ENCODE data around the gene ZNHIT3.
"Not testable (repeated sequence)": the region's sequence is repeated elsewhere in the genome, so short reads cannot be mapped to it uniquely, and the experiment has no call there.

DNA sequence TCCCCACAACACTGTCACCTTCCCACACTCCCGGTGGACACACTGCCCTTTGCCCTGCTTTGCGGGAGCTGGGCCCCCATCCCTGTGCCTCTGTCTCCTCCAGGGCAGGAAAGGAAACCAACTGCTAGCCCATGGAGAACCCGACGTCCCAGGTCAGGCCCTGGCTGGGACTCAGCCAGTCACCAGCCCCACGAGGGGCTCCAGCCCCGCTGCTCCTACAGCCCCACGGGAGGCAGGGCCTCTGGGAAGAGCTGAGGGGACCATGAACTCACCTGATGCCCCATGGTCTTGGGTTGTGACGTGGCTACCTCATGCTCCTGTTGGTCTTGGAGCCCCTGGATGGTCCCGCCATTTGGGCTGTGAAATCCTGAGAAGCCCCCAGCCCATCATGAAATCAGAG is 33.6 kb upstream of the ZNHIT3 start:
- not testable (repeated sequence) for TF ChIP-seq CTCF (conservative IDR thresholded peaks at IDR 0.05; ENCODE audit: low read depth in 2 of 2); EZH2 (IDR thresholded peaks at IDR 0.05; ENCODE audit: low read depth, unreplicated experiment)
- TF ChIP-seq, protein P1, sequence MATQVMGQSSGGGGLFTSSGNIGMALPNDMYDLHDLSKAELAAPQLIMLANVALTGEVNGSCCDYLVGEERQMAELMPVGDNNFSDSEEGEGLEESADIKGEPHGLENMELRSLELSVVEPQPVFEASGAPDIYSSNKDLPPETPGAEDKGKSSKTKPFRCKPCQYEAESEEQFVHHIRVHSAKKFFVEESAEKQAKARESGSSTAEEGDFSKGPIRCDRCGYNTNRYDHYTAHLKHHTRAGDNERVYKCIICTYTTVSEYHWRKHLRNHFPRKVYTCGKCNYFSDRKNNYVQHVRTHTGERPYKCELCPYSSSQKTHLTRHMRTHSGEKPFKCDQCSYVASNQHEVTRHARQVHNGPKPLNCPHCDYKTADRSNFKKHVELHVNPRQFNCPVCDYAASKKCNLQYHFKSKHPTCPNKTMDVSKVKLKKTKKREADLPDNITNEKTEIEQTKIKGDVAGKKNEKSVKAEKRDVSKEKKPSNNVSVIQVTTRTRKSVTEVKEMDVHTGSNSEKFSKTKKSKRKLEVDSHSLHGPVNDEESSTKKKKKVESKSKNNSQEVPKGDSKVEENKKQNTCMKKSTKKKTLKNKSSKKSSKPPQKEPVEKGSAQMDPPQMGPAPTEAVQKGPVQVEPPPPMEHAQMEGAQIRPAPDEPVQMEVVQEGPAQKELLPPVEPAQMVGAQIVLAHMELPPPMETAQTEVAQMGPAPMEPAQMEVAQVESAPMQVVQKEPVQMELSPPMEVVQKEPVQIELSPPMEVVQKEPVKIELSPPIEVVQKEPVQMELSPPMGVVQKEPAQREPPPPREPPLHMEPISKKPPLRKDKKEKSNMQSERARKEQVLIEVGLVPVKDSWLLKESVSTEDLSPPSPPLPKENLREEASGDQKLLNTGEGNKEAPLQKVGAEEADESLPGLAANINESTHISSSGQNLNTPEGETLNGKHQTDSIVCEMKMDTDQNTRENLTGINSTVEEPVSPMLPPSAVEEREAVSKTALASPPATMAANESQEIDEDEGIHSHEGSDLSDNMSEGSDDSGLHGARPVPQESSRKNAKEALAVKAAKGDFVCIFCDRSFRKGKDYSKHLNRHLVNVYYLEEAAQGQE (IDR thresholded peaks at IDR 0.05; ENCODE audit: unreplicated experiment), result not testable (repeated sequence)
- TF ChIP-seq, protein P2, sequence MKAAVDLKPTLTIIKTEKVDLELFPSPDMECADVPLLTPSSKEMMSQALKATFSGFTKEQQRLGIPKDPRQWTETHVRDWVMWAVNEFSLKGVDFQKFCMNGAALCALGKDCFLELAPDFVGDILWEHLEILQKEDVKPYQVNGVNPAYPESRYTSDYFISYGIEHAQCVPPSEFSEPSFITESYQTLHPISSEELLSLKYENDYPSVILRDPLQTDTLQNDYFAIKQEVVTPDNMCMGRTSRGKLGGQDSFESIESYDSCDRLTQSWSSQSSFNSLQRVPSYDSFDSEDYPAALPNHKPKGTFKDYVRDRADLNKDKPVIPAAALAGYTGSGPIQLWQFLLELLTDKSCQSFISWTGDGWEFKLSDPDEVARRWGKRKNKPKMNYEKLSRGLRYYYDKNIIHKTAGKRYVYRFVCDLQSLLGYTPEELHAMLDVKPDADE (IDR thresholded peaks at IDR 0.05), result not testable (repeated sequence)
